ENCODE measurements around the gene KYAT1. TPM values are rescaled to one million over a fixed set of nuclear protein-coding genes. Genes with fewer than 3 reads are reported as not detected.

The KYAT1 gene
- total RNA-seq, 1 donor from 2014 or later = 3.7 TPM

DNA sequence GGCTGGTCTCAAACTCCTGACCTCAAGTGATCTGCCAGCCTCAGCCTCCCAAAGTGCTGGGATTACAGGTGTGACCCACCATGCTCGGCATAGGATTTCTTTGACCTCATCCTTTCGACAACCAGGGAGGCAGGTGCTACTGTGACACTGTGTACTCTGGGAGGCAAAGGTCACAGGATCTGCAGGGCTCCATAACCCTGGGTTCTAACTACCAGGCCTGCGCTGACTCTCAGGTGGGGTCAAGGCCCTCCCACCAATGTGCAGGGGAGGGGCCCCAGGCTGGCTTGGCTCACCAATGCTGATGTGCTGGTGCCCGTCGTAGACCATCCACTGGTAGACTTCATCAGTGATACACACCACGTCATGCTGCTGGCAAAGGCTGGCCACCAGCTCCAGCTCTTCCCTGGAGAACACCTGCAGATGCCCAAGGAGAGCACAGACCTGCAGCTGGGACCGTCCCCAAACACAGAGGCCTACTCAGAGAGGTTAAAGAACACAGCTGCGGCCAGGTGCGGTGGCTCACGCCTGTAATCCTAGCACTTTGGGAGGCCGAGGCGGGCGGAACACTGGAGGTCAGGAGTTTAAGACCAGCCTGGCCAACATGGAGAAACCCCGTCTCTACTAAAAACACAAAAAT, 45.1 kb downstream of the KYAT1 start:
- ATAC-seq = no peak

DNA sequence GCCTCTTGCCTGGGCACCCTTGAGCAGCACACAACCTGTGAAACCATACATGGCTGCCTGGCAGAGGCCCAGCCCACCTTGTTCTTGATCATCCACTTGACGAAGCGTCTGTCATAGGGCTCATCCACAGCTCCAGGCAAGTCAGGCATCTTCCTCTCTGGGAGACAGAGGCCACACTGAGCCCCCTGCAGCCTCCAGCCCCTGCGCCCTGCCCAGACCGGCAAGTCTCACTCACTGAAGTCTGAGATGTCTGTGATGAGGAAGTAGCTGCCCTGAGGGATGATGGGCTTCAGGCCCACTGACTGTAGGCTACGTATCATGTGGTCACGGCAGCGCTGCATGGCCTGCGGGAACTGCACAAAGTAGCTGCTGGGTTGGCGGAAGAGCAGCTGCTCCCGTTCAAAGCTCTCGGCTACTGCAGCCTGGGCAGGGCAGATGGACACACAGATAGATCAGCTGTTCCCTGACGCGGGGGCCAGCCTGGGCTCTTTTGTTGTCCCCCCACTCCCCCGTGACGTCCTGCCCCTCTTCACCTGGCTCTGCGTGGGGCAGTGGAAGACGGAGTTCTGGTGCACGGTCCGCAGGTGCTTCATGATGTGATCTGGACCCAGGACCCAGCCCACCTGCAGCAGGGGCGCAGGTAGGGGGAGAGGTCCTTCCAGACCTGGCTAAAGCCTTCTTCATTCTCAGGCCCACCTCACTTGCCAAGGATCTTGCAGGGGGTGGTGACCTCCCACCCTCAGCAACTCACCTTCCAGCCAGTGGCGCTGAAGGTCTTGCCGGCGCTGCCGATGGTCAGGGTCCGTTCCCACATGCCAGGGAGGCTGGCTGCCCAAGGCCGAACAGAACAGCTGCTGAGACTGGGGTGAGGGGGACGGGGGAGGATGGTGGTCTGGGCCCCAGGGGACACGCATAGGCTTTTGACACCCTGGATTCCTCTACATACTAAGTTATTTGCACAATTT, 46.2 kb downstream of the KYAT1 start:
- no peak for ATAC-seq

DNA sequence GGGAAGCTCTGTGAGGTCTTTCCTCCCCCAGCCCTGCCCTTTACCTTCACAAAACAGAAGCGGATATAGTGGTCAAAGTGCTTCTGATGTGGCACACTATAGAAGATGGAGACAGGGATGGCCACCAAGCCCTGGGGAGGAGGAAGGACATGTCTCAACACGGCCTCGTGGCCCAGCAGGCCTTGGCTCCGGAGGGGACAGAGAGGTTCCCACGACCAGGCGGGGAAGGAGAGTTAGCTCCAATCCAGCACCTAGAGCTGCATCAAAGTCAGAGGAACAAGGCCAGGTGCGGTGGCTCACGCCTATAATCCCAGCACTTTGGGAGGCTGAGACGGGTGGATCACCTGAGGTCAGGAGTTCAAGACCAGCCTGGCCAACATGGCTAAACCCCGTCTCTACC, 48.1 kb downstream of the KYAT1 start:
- ATAC-seq = no peak

DNA sequence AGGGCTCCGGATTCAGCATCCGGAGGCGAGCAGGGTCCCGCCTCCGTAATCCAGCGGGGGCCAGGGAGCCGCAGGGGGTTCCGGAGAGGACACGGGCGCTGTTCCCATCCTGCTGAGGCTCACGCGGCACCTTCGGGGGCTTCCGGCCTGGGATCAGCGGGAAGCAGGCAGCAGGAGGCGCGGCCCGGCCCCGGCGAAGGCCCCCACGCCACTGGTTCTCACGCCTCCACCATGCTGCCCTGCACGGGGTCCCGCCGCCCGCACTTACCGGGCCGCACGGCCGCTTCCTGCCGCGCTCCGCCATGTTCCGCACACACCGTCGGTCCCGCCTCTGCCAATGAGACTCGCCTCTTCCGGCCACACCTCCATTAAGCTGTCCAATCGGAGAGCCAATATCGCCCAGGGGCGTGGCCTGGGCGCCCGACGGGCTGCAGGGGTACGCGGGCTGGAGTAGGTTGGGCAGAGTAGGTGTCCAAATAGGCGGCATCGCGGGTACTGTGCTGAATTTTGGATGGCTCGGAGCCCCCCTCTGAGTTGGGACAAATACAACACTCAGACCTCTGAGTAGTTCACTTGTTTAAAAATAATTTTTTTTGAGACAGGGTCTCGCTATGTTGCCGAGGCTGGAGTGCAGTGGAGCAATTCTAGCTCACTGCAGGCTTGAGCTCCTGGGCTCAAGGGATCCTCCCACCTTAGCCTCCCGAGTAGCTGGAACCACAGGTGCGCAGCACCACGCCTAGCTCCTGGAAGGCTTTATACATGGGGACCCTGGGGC, 52.1 kb downstream of the KYAT1 start, which contains the start of gene SPOUT1:
SPOUT1 (minus strand) TSS at position 318 of the 775 bp plus-strand sequence; CDS start at position 304, 14 bp downstream.
- peak; percentile 98 for ATAC-seq

DNA sequence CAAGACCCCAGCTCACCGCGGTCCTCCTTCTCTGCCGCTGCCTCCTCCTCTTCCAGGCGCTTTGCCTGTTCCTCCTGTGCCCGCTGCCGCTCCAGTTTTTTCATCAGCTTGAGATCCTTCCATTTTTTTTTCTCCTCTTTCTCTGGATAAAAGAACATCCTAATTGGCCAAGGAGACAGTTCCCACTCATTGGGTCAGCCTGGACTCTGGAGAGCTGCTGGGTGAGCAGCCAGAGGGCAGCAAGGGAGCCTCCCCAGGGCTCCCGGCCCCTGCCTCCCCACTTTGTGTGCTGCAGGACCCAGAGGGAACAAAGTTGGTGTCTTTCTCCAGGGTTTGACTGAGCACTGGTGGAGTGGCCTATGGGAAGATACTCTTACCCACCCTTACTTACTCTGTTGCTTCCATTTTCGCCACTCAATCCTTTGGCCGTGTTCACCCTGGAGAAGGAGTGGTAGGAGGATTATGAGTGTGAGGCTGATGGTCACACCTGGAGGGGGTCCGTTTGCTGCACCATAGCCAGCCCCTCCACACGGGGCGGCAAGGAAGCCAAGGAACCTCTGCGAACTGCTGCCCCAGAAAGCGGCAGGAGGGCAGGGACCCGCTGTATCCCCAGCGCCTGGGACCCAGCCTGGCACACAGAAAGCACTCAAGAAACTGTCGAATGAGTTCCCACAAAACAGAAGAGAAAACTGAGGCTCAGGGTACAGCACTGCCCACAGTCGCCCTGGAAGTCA, 52.9 kb downstream of the KYAT1 start:
- peak; percentile 14 for ATAC-seq

DNA sequence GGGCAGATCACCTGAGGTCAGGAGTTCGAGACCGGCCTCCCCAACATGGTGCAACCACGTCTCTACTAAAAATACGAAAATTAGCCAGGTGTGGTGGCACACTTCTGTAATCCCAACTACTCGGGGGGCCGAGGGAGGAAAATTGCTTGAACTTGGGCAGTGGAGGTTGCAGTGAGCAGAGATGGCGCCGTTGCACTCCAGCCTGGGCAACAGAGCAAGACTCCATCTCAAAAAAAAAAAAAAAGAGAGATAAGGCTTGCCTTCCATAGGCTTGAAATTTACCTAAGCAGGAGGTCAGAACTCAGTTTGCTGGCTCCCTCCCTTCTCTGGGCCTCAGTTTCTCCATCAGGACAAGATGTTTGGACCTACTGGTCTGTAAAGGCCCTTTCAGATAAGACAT, 53.5 kb downstream of the KYAT1 start:
- ATAC-seq = no peak

DNA sequence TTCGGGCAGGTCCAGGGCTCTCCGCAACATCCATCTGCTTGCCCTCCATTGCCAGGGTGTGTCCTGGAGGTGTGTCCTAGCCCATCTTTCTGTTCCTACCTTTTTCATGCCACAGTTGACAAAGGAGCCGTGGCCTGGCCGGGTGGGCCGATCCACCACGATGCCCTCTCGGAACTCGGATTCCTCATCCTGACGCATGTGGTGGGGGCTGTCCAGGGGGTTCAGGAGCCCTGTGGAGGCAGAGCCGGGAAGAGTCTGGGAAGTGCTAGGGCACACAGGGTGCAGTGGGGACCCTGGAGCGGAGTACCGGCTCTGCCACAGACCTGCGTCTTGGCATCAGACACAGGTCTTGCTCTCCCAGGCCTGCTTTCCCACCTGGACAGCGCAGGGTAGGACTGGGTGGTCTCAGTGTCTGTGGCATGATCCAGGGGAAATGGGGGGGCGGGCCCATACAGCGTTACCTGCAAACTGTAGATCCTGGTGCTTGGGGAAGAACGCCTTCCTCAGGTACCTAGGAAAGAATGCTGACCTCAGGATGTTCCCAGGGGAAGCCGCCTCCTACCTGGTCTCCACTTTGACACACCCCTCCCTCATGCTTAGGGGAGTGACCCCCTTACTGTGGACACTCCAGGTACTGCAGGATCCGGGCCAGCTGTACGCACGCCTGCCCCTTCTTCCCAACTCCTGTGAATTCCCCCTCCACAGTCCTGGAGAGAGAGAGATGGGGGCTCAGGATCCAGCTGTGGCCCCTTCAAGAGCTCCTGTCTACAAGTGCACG, 55.6 kb downstream of the KYAT1 start:
- ATAC-seq = no peak

DNA sequence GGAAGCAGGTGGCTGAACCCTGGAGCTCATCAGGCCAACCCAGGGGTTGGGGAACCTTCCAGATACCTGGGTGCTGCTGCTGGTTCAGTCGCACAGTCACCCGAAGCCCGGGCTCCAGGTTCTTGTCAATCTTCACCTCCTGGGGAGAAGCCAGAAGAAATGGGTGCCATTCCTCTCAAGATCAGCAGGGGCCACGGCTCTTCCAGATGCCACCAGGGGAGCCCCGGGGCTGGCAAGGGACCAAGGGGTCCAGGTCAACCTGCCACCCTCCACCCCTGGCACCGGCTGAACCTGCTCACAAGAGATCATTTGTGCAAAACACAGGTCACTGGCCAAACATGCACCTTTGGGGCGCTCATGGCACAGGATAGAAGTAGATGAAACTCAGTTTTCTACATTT, 56.8 kb downstream of the KYAT1 start:
- no peak for ATAC-seq

DNA sequence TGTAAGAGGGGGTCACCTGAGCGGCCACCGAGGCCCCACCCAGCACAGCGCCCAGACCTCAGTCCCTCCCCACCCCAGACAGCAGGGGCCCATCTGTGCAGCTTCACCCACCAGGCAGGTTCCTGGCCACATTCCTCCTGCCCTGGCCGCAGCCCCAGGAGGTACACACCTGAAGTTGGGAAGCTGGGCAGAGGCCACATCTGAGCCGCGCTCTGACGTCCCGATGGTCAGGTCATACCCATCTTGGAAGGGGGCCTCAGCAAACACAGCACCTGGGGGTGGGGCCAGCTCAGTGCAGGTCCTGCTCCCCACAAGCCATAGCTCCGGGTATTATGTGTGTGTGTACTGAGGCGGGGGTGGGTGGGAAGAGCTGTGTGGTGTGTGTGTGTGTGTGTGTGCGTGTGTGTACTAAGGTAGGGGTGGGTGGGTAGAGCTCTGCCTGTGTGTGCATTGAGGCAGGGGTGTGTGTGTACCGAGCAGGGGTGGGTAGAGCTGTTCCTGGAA, 57.8 kb downstream of the KYAT1 start:
- ATAC-seq = no peak

DNA sequence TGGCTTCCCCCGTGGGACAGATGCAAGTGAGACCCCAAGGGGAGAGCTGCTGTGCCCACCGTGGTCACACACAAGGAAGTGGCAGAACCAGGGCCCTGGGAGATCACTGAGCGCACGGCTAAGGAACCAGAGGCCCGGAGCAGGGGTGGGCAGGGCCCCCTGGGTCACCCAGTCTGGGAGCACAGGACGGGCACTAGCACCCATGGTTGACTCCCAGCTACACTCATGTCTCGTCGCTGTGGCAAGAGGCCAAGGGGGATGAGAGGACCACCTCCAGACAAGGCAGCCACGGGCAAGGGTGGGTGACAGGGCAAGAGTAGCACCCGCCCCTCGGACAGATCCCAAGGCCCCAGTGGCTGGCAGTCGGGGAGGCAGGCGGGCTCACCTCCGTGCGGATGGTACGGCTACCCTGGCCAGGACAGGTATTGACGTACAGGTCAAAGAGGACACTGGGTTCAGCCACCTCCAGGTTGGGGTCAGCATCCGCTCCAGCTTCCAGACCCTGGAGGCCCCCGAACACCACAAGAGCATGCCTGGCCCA, 58.3 kb downstream of the KYAT1 start:
- ATAC-seq = no peak

DNA sequence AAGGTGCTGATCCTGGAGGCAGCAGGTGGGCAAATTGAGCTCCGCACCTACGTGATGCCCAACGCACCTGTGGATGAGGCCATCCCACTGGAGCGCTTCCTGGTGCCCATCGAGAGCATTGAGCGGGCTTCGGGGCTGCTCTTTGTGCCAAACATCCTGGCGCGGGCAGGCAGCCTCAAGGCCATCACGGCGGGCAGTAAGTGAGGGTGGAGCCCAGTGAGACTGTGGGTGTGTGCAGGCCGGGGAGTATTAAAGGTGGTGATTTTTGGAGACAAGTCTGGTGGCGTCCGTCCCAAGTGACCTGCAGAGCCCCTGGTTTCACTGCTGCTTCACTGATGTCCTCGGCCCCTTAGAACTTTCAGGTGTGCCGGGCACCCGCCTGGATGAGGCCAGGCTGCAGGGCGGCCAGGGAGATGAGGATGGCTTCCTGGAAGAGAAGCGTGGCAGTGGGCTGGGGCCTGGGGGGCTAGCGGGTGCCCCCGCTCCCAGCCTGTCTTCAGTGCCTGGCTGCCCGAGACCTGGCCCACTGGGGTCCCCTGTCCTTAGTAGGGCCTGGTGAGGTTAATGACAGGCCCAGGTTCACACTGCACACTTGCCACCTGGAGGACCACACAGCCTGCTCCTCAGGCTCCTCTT, 59.2 kb downstream of the KYAT1 start:
- ATAC-seq = no peak

DNA sequence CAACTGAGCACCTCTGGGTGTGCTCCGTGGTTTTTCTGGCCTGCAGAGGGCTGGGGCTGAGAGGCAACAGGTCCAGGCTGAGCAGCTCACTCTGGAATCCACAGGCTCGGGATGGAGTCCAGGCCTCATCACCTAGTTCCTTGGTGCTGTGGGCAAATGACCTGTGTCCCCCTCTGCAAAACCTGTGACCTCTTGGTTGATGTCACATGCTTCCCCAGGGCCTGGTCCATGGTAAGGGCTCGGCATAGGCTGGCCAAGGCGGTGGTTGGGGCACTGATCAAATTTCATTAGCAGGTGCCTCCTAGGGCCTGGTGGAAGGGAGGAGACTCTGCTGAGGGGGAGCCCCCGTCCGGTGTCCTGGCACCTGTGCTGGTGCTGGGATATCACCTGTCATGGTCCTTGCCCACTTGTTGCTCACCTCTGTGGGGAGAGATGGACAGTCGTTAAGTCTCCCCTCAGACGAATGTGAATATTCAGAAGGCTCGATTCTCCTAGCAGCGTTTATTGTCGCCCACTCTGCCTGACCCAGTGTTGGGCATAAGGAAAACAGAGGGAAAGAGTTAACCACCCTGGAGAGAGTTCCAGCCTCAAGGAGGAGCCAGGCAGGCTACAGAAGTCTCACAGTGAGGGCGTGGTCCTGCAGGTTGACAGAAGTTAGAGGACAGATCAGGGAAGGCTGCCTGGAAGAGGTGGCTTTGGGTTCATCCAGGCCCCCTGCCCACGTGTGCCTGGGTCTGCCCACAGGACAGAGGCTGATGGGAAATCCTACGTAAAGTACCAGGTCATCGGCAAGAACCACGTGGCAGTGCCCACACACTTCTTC, 60.0 kb downstream of the KYAT1 start:
- ATAC-seq = no peak

DNA sequence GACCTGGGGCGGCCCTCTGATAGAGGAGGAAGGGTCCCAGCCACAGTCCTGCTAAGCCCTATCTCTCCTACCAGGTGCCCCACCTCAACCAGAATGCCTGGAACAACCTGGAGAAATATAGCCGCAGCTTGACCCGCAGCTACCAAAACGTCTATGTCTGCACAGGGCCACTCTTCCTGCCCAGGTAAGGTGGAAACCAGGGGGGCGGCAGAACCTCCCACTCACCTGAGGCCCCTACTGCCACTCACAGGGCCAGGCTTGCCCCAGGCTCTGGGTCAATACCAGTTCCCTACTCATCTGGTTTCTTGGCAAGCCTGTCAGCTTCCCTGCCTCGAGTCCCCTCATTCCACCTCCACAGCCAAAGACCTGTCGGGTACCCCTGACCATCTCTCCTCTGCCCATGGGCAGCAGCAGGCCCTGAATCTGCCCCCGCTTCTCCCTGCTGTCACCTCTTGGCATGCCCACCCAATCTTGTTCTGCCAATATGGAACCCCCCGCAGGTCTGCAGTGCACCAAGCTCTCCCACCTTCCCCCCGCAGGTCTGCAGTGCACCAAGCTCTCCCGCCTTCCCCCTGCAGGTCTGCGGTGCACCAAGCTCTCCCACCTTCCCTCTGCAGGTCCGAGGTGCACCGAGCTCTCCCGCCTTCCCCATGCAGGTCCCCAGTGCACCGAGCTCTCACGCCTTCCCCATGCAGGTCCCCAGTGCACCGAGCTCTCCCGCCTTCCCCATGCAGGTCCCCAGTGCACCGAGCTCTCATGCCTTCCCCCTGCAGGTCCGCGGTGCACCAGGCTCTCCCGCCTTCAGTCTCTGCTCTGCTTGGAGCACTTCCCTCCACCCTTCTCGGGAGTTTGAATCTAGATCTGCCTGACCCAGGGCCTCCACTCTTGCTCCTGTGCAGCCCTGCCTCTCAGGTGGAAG, 60.8 kb downstream of the KYAT1 start:
- ATAC-seq = no peak

DNA sequence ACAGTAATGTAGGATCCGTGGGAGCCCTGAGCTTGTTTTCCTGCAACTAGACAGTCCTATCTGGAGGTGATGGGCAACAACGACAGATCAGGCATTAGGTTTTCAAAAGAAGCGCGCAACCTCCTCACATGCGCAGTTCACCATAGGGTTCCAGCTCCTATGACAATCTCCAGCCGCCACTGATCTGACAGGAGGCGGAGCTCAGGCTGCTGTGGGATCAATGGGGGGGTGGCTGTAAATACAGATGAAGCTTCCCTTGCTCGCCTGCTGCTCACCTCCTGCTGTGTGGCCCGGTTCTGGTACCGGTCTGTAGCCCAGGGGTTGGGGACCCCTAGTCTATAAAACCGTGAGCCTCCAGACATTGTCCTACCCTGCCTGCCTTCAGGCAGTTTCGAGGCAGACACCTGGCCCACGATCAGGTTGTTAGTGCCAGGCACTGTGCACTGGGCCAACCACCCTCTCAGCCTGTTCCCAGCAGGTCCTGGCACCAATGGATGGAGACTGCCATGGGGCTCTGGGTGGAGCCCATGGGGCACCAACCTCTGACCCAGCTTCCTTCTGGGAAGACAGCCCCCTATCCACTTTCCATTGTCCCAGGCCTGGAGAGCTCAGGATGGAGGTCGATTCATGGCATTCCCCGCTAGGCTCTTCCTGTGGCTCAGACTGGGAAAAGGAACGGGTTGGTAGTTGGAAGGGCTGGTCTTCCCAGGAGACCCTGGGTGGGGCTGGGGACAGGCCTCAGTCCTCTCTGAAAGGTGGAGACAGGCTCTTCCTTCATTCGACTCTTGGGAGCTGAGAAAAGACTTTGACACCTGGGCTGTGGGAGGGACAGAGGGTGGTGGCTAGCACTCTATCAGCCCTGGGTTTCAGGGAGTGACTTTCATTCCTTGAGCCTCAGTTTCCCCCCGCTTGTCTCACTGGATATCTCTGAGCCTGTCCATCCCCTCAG, 61.8 kb downstream of the KYAT1 start:
- peak; percentile 11 for ATAC-seq

DNA sequence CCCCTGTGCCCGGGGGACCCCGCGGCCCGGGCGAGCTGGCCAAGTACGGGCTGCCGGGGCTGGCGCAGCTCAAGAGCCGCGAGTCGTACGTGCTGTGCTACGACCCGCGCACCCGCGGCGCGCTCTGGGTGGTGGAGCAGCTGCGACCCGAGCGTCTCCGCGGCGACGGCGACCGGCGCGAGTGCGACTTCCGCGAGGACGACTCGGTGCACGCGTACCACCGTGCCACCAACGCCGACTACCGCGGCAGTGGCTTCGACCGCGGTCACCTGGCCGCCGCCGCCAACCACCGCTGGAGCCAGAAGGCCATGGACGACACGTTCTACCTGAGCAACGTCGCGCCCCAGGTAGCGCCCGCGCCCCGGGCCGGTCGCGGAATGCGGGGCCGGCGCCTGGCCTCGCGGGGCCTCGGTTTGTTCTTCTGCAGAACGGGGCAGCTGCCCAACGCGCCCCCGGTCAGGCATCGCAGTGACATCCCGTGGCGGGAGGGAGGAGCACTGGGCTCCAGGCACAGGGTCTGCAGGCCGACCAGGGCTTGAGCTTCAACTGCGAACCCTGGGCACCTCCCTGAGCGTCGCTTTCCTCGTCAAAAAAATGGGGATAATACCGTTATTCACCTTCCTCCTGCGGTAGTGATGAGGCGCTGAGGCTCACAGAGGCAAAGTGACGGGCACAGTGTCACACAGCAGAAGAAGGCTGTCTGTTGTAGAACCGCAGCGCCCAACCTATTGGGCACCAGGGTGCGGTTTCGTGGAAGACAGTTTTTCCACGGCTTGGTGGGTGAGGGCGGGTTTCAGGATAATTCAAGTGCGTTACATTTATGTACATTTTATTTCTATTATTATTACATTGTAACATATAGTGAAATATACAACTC, 62.7 kb downstream of the KYAT1 start:
- peak; percentile 1 for ATAC-seq
